Measurements from ENCODE around the gene ZFX.
"Not testable (repeated sequence)": the region's sequence is repeated elsewhere in the genome, so short reads cannot be mapped to it uniquely, and the experiment has no call there.

Gene ZFX

DNA sequence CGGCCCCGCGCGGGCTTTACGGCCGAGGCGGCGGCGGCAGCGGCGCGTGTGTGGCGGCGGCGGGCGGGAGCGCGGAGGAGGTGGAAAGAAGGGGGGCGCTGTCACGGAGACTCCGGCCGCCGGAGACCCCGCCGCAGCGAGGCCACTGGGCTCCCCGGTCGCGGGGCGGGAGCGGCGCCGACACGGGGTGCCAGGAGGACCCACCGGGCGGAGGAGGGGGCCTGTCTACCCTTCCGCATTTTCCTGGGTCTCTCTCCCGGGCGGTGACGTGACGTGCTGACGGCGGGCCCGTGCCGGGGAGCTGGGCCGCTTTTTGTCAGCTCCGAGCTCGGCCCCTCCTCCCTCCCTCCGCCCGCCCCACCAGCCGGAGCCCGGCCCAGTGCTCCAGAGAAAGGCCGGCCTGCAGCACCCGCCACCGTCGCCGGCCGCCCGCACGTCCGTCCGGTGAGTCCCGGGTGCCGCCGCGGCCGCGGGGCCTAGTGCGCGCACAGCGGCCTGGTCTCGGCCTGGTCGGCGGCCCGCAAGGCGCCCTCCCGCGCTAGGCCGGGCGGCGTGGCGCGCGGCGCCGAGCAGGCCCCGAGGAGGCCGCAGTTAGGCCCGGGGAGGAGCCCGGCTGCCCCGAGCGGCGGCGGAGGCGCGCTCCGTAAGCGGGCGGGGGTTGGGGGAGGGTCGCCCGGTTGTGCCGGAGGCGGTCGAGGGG is at the start of gene ZFX:
TSS of gene ZFX (plus strand) at position 379 of the 700 bp plus-strand sequence. CDS start 23,014 bp downstream, outside the sequence.
- peak; percentile 42 for DNase-seq

DNA sequence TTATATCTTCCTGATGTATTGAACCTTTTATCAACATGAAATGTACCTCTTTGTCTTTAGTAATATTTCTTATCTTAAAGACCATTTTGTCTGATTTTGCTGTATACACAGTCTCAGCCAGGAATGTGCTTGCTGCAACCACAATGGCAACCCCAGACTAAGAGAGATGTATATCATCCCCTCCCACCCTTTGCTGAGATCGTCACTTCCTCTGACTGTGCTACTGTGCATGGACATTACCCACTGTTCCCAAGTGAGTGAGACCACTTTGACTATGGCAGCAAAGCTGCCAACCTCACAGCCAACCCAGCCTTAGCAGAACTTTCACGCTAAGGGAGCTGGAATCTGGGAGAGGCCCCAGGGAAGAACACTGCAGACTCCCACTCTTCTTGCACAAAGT is 48.8 kb upstream of the ZFX start:
- DNase-seq: no peak

DNA sequence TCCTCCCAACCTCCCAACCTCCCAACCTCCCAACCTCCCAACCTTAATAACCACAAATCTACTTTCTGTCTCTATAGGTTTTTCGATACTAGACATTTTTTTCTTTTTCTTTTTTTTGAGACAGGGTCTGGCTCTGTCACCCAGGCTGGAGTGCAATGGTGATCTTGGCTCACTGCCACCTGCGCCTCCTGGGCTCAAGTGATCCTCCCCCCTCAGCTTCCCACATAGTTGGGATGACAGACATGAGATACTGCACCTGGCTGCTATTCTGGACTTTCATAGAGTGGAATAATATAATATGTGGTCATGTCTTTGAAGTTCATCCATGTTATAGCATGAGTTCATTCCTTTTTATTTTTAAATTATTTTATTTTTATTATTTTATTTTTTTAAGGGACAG is 39.5 kb upstream of the ZFX start:
- DNase-seq: no peak

DNA sequence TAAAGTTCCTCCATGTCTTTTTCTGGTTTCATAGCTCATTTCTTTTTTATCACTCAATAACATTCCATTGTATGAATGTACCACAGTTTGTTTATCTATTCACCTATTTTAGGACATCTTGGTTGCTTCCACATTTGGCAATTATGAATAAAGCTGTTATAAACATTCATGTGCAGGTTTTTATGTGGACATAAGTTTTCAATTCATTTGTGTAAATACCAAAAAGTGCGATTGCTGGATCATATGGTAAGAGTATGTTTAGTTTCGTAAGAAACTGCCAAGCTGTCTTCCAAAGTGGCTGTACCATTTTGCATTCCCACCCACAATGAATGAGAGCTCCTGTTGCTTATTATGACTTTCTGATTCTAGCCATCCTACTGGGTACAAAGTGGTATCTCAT is 36.3 kb upstream of the ZFX start:
- DNase-seq: no peak

DNA sequence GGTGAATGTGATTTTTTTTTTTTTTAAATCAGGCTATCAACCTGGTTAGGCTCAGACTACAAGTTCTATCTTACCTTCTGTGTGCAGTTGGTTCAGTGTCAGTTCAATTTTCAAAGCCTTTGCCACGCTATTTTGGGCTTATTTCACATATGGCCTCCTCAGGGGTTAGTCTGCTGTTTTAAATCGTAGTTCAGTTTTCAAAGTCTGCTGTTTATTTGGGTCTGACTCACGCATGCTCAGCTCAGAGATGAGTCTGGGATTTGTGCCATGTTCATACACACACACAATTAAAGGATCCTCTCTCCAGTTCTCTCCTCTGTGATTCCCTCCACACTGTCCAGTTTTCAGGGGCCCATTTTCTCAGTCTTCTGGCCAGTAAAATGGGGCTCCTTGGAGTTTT is 32.3 kb upstream of the ZFX start:
- no peak for DNase-seq

DNA sequence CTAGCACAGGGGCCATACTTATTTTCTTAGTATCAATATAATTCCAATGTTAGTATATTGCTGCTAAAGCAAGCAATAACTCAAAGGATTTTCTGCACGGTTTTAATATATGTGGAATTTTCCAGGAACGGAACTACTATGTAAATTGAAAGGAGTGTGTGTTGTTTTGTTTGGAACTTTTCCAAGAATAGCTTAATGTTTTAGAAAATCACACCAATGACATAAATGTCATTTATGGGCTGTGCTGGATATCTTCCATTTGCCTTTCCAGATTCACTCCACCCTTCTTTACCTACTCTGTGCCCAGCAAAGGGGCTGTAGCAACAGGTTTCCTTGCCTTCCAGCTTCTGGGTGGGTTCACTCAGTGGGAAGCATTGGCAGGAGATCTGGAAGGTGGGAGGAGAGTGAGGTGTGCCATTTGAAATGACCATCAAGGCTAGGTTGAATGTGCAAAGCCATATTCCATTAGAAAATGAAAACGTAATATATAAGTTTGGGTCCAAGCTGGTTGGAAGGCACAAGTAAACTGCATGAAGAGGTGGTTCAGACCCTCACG is 25.2 kb upstream of the ZFX start:
- no peak for DNase-seq

DNA sequence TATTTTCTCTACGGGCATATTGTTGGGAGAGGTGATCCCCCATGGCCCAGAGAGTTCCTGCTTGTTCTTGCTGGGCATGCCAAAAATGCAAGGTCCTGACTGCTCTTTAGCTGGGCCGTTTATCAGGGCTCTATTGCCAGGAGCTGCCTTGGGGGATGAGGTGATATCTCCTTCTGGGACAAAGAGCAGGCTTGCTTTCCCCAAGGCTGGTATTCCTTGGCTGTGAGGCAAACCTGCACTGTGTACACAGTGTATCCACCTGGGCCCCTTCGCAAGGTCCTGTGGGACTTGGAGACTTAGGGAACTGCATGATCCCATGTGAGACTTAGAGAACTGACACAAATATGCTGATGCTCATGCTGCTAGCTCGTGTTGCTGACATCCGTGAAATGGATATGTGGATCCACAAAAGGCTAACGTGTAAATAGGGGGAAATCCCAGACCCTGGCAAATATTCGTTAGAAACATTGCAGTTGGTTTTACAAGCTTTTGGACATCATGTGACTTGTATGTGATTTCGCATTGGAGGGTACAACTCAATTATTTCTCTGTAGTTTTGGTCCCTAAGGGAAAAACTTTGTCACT is 24.4 kb upstream of the ZFX start:
- DNase-seq: no peak

DNA sequence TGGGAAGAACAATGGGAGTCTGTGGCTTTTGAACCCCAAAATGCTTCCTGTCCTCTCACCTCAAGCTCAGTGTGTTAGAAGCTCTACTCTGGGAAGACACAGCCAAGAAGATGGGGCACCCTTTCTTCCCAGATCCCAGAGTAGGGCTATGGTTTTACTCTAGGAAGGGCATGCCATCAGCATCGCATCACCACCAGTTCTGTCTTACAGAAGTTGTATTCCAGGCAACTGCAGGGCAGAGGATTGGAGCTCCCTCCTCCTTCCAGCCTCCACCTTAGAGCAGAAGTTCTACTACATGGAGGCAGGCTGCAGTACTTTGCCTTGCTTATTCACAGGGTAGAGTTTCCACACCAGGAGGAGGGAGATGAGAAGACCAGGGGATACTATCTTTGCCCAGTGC is 18.1 kb upstream of the ZFX start:
- DNase-seq: no peak

DNA sequence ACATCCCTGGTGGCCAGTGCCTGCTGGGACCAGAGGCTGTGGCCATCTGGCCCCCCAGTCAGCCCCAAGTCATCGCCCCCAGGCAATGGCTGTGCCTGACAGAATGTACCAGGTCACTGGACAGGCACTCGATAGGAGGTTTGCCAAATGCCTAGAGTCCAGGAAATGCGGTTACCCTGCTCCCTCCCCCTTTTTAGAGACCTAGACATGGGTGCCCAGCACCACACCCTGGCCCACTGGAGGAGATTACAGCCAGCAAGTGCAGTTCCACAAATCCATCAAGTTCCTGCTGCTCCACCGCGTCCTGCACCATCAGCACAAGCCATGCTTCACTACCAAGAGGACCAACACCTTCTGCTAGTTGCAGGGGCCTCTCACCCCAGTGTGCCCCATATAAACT is 16.2 kb upstream of the ZFX start:
- no peak for DNase-seq

DNA sequence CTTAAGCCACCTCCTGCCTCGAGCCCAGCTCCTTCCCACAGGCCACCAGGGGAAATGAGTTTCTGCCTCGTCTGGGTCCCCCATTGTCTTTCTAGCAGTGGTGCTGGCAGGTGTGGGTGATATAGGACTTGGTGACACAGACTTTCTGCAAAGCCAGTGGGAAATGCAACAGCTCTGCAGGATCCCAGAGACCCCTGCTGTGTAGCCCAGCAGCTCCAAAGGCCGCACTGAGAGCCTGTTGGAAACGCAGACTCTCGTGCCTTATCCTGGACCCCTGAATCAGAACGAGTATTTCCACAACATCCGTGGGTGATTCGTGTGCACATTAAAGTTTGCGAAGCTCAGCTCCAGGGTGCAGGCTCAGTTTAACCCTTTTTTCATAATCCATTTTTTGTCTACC is 13.8 kb upstream of the ZFX start:
- not testable (repeated sequence) for DNase-seq

DNA sequence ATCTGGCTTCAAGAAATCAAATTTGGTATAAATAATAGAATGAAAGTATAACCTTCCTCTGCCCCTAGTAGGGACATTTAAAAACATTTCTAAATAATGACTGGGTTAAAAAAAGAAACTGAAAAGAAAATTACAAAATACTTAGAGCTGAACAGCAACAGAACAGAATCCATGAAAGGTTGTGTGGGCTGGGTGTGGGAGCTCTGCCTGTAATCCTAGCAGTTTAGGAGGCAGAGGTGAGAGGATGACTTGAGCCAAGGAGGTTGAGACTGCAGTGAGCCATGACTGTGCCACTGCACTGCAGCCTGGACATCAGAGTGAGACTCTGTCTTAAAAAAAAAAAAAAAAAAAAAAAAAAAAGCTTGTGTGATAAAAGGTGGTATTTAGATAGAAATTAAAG is 12.3 kb upstream of the ZFX start:
- no peak for DNase-seq

DNA sequence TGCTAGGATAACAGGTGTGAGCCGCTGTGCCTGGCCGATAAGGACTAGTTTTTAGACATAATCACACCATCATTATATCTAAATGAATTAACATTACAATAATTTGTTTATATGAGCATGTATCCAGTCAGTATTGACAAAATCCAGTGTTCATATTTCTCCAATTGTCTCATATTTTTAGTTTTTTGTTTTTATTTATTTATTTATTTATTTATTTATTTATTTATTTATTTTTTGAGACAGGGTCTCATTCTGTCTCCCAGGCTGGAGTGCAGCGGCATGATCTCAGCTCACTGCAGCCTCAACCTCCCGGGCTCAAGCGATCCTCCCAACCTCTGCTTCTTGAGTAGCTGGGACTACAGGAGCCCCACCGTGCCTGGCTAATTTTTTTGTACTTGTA is 5.5 kb upstream of the ZFX start:
- not testable (repeated sequence) for DNase-seq

DNA sequence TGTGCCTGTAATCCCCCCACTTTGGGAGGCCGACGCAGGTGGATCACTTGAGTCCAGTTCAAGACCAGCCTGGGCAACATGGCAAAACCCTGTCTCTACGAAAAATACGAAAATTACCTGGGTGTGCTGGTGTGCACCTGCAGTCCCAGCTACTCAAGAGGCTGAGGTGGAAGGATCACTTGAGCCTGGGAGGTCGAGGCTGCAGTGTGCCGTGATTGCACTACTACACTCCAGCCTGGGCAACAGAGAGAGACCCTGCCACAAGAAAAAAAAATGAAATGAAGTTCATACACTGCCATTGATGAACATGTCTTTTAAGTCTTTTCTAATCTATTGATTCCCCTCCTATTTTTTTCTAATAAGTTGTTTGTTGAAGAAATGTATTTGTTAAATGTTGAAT is 5.0 kb upstream of the ZFX start:
- DNase-seq: no peak

DNA sequence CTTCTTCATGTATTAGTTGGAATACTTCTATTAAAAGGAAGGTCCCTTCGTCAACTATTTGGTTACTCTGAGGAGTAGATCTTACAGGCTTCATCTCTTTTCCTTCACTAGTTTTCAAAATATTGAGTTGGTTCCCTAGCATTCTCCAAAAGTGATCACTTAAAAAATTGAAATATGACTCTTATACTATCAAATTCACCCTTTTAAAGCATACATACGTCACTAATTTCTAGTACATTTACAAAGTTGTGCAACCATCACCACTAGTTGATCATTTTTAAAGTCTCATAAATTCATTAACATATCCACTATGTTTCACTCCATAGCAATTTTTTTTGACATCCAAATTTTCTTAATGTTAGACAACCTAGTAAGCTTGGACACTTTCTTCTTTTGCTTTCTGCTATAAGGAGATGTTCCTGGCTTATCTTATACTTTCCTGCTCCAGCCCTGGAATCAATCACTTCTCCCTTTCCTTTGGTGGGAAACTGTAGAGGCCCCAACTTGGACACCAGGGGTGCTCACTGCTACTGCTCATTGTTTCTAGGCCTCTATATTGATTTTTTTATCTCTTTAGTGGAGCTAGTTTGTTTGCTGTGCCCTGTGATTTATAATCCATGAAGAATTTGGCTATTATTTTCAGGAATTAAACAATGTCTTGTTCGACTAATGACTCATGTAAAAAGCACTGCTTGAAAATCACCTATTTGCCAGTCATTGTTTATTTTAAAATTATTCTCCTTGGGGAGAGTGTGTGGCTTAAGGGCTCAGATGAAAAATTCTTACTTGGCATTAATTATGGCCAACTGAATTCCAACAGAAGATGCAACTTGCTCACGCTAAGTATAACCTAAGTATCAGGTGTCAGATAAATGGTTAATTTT is 4.0 kb upstream of the ZFX start:
- DNase-seq: no peak

DNA sequence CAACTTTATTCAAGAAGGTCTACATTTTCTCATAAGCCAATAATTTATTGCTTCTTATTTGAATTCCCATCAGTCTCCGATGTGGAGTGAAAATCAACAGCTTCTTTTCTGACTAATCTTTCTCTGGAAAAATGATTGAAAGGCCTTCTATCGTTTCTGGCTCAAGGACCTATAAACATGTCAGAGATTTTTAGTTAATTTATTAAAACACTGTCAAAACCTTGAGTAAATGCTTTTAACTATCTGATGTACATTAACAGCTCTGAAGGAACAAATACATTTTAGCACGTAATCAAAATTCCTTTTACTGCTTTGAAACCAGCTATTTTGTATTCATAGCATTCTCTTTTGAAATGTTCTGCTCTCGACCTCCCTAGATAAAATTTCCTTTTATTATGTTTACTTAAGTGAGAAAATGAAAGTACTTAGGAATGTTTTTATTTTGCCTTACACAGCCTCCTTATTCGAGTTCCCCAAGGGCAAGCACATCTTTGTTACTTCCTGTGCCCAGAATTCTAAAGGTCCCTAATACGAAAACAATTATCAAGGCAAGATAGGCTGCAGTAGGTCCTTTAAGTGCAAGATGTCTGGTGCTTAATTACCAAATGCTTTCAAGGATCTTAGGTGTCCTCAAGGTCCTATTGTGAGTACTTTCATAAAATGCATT is 3.1 kb upstream of the ZFX start:
- DNase-seq: no peak

DNA sequence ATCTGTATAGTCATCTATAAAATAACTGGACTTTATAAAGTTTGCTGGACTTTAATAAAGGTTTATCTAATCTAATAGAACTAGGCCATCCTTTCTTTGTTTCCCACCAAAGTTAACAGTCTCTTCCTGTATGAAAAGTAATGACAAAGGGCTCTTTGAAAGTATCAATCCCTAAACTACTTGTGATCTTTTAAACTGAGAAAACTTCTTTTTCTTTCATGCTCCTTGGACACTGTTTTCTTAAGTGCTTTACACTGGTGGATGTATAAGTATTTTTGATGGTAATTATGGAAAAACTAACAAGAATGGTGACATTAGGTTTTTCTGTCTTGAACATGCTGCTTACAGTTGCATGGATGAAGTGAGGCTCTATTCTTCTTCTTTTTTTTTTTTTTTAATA is 2.4 kb upstream of the ZFX start:
- no peak for DNase-seq

DNA sequence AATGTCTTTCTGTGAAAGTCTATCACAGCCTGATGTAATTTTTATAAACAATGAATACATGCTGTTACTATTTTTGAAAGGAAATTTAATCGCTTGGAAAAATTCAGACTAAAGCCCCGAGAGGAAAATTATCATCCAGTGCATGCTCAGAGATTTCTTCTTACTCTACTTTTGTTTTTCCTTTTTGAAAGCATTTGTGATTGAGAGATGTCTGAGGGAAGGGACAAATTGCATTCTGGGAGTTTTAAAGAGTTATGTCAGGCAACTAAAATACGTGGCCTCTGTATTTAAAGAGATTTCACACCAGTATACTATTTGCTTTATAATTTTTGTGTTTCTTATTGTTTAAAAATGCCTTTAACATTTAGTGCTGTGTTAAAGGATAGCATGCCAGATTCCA is 1.4 kb upstream of the ZFX start:
- no peak for DNase-seq

DNA sequence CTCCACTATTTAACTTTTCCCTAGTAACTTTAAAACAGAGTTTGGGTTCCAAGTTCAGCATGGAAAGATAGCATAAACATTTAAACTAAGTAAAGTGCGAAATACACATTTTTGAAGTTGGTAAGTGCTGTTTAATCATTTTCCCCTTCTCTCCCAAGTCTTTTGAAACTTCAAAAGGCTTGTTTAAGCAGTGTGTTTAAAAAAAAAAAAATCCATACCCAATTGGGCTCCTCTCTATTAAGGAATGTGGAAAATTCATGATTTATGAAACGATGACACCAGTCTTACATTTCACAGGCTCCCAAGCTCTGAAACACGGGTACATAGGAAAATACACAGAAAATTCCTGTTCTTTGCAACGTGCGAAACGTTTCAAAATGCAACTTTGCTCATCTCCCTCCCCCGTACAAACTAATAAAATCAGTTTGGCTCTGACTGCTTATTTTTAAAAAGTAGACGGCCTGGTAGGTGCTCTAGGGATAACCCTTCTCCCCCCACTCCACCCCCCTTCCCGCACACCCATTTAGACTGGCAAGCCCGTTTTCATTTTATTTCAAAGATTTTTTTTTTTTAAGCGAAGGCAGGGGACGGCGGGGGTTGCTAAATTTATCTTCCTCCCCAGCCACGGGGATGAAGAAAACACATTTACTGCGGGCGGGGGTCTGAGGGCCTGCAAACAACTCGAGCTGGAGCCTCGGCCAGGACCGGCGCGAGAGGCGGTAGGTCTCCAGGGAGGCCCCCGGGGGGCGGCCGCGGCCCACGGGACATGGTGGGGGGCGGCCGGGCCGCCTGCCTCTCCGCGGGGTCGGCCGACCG is 786 bp upstream of the ZFX start:
- DNase-seq: no peak

DNA sequence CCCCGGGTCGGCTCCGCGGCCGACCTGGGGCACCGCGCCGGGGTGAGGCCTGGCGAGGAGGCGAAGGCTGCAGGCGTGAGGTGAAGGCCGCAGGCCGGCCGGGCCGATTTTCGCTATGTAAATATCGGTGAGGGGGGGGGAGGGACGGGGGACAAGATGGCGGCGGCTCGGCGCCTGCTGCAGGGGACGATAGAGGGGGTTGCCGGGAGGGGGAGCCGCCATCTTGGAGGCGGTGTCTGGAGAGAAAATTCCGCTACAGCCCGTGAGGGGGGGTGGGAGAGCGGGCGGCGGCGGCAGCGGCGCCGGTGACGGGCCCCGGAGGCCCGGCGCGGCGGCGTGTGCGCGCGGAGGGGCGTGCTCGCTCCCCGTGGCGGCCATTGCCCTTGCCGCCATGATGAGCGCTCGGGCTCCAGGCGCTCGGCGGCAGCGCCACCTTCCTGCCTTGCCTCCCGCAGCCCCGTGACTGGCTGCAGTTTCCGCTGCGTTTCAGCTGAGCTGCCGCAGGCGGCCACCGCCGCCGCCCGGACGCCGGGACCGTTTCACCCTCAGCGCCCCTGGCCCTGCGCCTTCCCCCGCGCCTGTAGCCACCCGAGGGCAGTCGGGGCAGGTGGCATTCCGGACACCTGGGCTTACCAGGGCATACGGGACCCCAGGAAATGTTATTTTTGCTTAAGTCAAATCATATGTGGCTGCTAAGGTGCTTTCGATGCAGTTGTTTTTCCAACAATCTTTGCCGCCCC is 692 bp downstream of the ZFX start:
- DNase-seq: peak; percentile 81

DNA sequence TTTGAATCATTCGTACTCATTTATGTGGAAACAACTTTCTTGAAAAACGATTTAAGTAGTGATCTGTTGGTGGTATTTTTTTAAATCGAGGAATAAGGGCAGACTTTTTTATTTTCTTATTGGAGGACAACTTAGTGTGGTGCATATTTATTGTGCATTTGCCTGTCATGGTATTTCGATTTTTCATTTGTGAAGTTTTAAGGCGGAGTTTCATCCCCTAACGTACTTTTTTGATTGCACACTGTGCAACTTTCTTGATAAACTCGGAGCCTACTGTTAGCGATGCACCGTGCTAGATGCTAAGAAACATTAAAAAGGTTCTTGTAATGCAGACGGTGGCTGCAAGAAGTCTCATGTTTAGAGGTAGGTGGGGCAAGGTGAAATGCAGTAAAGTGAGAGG is 1.4 kb downstream of the ZFX start:
- DNase-seq: no peak

DNA sequence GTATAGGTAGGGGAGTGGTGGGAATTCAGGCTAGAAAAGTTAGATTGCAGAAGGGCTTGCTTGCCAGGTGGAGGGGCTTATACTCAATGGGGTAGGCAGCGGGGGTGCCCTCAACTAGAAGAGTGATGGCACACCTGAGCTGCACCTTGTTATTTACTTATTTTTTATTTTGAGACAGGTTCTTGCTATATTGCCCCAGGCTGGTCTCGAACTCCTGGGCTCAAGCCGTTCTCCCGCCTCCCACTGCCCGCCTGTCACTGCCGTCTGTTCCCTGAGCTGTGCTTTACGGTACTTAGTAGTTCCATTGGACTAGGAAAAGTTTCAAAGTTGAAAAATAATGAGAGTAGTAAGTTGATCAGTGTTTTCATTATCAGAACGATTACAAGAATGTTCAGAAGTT is 2.0 kb downstream of the ZFX start:
- DNase-seq: no peak
